H1 (cell line): ENCODE measurements around the gene MED10.

Experiments
- CHD2 ChIP-seq: IDR thresholded peaks from 2 replicates; pipeline ENCODE4 v1.6.1; 2012; ENCODE audit warnings: low read length, improper control_type of control experiment
- POLR2A ChIP-seq, 2 experiments: IDR thresholded peaks; 1 replicate in 1 of 2; 2 replicates in 1 of 2; pipeline ENCODE4 v1.6.1; 2011; ENCODE audit warnings: low read depth in 2 of 2, low read length in 2 of 2, mild to moderate bottlenecking in 2 of 2; ENCODE audit errors: control extremely low read depth in 1 of 2

DNA sequence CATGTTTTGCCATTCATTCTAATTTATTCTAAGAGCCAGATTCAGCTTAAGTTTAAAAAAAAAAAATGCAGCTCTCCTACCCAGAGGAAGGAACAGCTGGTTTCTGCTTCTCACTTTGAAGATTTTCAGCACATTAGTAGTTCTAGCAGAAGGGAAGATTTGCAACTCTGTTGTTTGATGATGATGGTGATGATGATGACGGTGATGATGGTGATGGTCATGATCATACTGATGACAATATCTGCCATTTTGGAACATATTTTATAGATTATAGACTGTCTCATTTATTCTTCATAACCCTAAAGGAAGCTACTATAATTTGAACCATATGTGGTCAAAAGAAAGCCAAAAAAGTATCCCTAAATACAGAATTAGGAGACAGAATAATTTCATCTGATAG is 7.9 kb upstream of the MED10 start:
- TF ChIP-seq POLR2A (IDR thresholded peaks at IDR 0.05; ENCODE audit: control extremely low read depth in 1 of 2, low read depth in 2 of 2, low read length in 2 of 2) (no peak), CHD2 (no peak)
